B cell (primary cell): Measurements from ENCODE around the gene IRGC. TPM values are rescaled to one million over a fixed set of nuclear protein-coding genes. Genes with fewer than 3 reads are reported as not detected.

Experiments
- ATAC-seq: fragments of 200-7000 bp; cut with Tn5 transposase; one replicate; pipeline ENCODE4 v1.10.0; 2021; ENCODE audit warnings: low read depth, mild to moderate bottlenecking, moderate number of reproducible peaks, moderate library complexity
- CTCF ChIA-PET: fragments of 350-600 bp; sonication (Branson Sonifier 250); formaldehyde crosslinking; loops from one replicate; lab custom pipeline; 2021; ENCODE audit warnings: antibody characterized with exemption, inconsistent platforms; lab: Charles Lee
- POLR2A ChIA-PET: fragments of 350-600 bp; sonication (Branson Sonifier 250); formaldehyde crosslinking; loops from one replicate; lab custom pipeline; 2021; ENCODE audit warnings: antibody characterized with exemption; lab: Charles Lee
- DNase-seq: peaks from one replicate; pipeline ENCODE4 v3.0.0; 2013
- H2AFZ ChIP-seq: 2 replicates; pipeline ENCODE4 v1.6.1; 2012; ENCODE audit warnings: mild to moderate bottlenecking, low read depth, low read length; ENCODE audit not compliant: insufficient read depth, poor library complexity, severe bottlenecking
- H3K27ac ChIP-seq, 2 donors: 1 replicate in 1 of 2; 2 replicates in 1 of 2; pipeline ENCODE4 v1.5.1; 2012 to 2013; ENCODE audit warnings: low read length in 2 of 2, mild to moderate bottlenecking in 2 of 2, moderate library complexity in 1 of 2
- H3K27me3 ChIP-seq, 4 experiments: fragments of 200-600 bp in 1 of 4; sonication (generic) in 1 of 4; replicated peaks in 1 of 4; 1 replicate in 2 of 4; 2 replicates in 2 of 4; pipeline versions ENCODE4 v1.6.1 to v1.7.0; 2013 to 2016; ENCODE audit warnings: low read length in 3 of 4, mild to moderate bottlenecking in 2 of 4, mixed read lengths in 1 of 4, moderate library complexity in 1 of 4; ENCODE audit not compliant: insufficient read depth in 4 of 4, control insufficient read depth in 3 of 4; ENCODE audit errors: control extremely low read depth in 1 of 4
- H3K36me3 ChIP-seq, 2 experiments: replicated peaks in 1 of 2; 1 replicate in 1 of 2; 2 replicates in 1 of 2; pipeline versions ENCODE4 v1.6.1 to v1.7.1; 2013; ENCODE audit warnings: low read length in 1 of 2; ENCODE audit not compliant: insufficient read depth in 2 of 2, control insufficient read depth in 1 of 2; ENCODE audit errors: control extremely low read depth in 1 of 2, extremely low read depth in 1 of 2
- H3K4me1 ChIP-seq, 2 donors: fragments of 200-600 bp in 1 of 2; sonication (generic) in 1 of 2; 1 replicate in 1 of 2; 2 replicates in 1 of 2; pipeline versions ENCODE4 v1.5.1 to v1.6.1; 2013 to 2017; ENCODE audit warnings: low read length in 2 of 2; ENCODE audit not compliant: control insufficient read depth in 2 of 2, insufficient read depth in 2 of 2
- H3K4me2 ChIP-seq: replicated peaks from 2 replicates; pipeline ENCODE3; 2012; ENCODE audit warnings: mild to moderate bottlenecking, low read depth, low read length; ENCODE audit not compliant: poor library complexity, severe bottlenecking
- H3K4me3 ChIP-seq, 5 experiments: fragments of 200-600 bp in 1 of 5; sonication (generic) in 1 of 5; 1 replicate in 3 of 5; 2 replicates in 2 of 5; pipeline versions ENCODE4 v1.5.1 to v1.7.0; 2011 to 2016; ENCODE audit warnings: low read length in 4 of 5, mild to moderate bottlenecking in 4 of 5, low read depth in 2 of 5, control low read depth in 1 of 5, moderate library complexity in 1 of 5; ENCODE audit not compliant: insufficient read depth in 1 of 5; ENCODE audit errors: control extremely low read depth in 1 of 5, extremely low read depth in 1 of 5
- H3K79me2 ChIP-seq: fragments of 200-600 bp; sonication (generic); one replicate; pipeline ENCODE4 v1.6.0; 2016; ENCODE audit warnings: low read length; ENCODE audit not compliant: control insufficient read depth, insufficient read depth
- H3K9ac ChIP-seq: fragments of 200-600 bp; sonication (generic); 2 replicates; pipeline ENCODE4 v1.6.1; 2017; ENCODE audit warnings: mild to moderate bottlenecking, low read length, moderate library complexity
- H3K9me3 ChIP-seq, 3 donors: one replicate each; pipeline versions ENCODE4 v1.6.1 to v1.7.1; 2013; ENCODE audit warnings: low read length in 2 of 3; ENCODE audit not compliant: control insufficient read depth in 2 of 3, insufficient read depth in 1 of 3; ENCODE audit errors: control extremely low read depth in 1 of 3
- H4K20me1 ChIP-seq: 2 replicates; pipeline ENCODE4 v1.6.0; 2012; ENCODE audit warnings: mild to moderate bottlenecking, low read length; ENCODE audit not compliant: insufficient read depth, control insufficient read depth, poor library complexity, severe bottlenecking
- H3K27ac Mint-ChIP-seq: one replicate; pipeline ENCODE4 v1.8.0; 2021; ENCODE audit warnings: mixed read lengths
- H3K27me3 Mint-ChIP-seq: one replicate; pipeline ENCODE4 v1.8.0; 2021; ENCODE audit warnings: mixed read lengths
- H3K4me1 Mint-ChIP-seq: one replicate; pipeline ENCODE4 v1.8.0; 2021; ENCODE audit warnings: mixed read lengths
- H3K4me3 Mint-ChIP-seq: one replicate; pipeline ENCODE4 v1.8.0; 2021; ENCODE audit warnings: mixed read lengths
- H3K9me3 Mint-ChIP-seq: one replicate; pipeline ENCODE4 v1.8.0; 2022; ENCODE audit warnings: mixed read lengths; ENCODE audit not compliant: insufficient read depth
- CTCF ChIP-seq: fragments of 200-600 bp; IDR thresholded peaks from one replicate; pipeline ENCODE4 v1.8.0; 2022; ENCODE audit warnings: antibody characterized with exemption, mild to moderate bottlenecking
- EZH2 ChIP-seq: IDR thresholded peaks from 2 replicates; pipeline ENCODE4 v1.6.1; 2012; ENCODE audit warnings: borderline replicate concordance, low read depth, mild to moderate bottlenecking, moderate library complexity, low read length; ENCODE audit not compliant: insufficient read depth, poor library complexity, severe bottlenecking
- WGBS: methylation state at CpG from one replicate; pipeline ENCODE4 v1.1.5; 2013; ENCODE audit warnings: missing lambda C conversion rate; ENCODE audit not compliant: insufficient coverage; 5-methylcytosine and 5-hydroxymethylcytosine counted together
- intact Hi-C: fragments of 100-400 bp; cut with micrococcal nuclease; formaldehyde crosslinking; loops from one replicate; pipeline ENCODE4 v1.10.0; 2022
- polyA minus RNA-seq: library from RNA; depleted of rRNA, polyadenylated mRNA; stranded (reverse); fragments of >200 nt; gene quantifications from 2 replicates; pipeline ENCODE4 v1.2.3, GENCODE V29; 2012
- polyA plus RNA-seq: library from polyadenylated mRNA; depleted of rRNA; stranded (reverse); fragments of >200 nt; gene quantifications from 2 replicates; pipeline ENCODE4 v1.2.3, GENCODE V29; 2012
- total RNA-seq, 2 donors: library from RNA; stranded (reverse); fragments of 120-200 nt in 1 of 2; gene quantifications; 1 replicate in 1 of 2; 2 replicates in 1 of 2; pipeline versions ENCODE4 v1.2.3 to v1.2.4, GENCODE V29; 2013 to 2022

Gene IRGC
- total RNA-seq (not detected in 2 replicates), polyA plus RNA-seq (not detected in 2 replicates), polyA minus RNA-seq (not detected in 2 replicates)
- total RNA-seq (2013): not detected

GRCh38 chr19:43715776-43716175 is at the start of gene IRGC:
Gene IRGC, plus strand, starts transcription at chr19:43716076. Its CDS starts 2,483 bp downstream, at chr19:43718559.
- TF ChIP-seq CTCF: no peak
- TF ChIP-seq EZH2: no peak
- peaks cover 19% of the 10 kb centered on the region for H3K27me3 Mint-ChIP-seq
- Histone ChIP-seq H3K27ac (no peak within 1 kb of the TSS), H2AFZ (no peak within 1 kb of the TSS), H3K9me3 (no peaks in the 10 kb centered on the region), H3K36me3 (no peaks in the 10 kb centered on the region), H3K79me2 (no peaks in the 10 kb centered on the region), H3K4me1 (no peaks in the 10 kb centered on the region), H3K9ac (no peak within 1 kb of the TSS), H3K4me3 (no peak within 1 kb of the TSS), H3K4me2 (no peak within 1 kb of the TSS), H4K20me1 (no peaks in the 10 kb centered on the region), H3K27me3 (peaks cover 0 to 3% (median 0%) of the 10 kb centered on the region in 4 experiments)
- H3K4me3 Mint-ChIP-seq: no peak within 1 kb of the TSS
- POLR2A ChIA-PET: no interaction called here
- H3K9me3 Mint-ChIP-seq: no peaks in the 10 kb centered on the region
- no peak within 1 kb of the TSS for H3K27ac Mint-ChIP-seq
- ATAC-seq: no peak
- intact Hi-C loops: no loop called here
- CTCF ChIA-PET: no interaction called here
- 71% methylated on average over 3 of the region's 4 CpGs for WGBS
- no peaks in the 10 kb centered on the region for H3K4me1 Mint-ChIP-seq
- DNase-seq: no peak

- peaks cover 35 to 45% of the 10 kb centered on the region in 2 donors for H3K4me1 ChIP-seq
- CTCF ChIA-PET: interaction anchor here (1.0 to 1.3 kb wide), 2 partner anchors 15 to 72 kb away, joined by 3 to 4 read pairs; partner anchors contain the start of gene IRGQ
- H2AFZ ChIP-seq: peak overlapping the region; percentile 34
- POLR2A ChIA-PET: interaction anchor here (0.6 kb wide), 1 partner anchor 47 kb away, joined by 4 read pairs; no protein-coding TSS in a partner anchor
- Mint-ChIP-seq H3K4me1 (peaks cover 37% of the 10 kb centered on the region), H3K27me3 (peaks cover 14% of the 10 kb centered on the region), H3K27ac (no peak overlapping the region), H3K9me3 (no peaks in the 10 kb centered on the region), H3K4me3 (peak overlapping the region; percentile 84)
- peaks cover 0 to 23% (median 0%) of the 10 kb centered on the region in 3 donors for H3K9me3 ChIP-seq
- DNase-seq: no peak
- H3K4me2 ChIP-seq: peak overlapping the region; percentile 99
- no peak for ATAC-seq
- no peaks in the 10 kb centered on the region for H4K20me1 ChIP-seq
- TF ChIP-seq EZH2: no peak
- TF ChIP-seq CTCF: no peak
- peak overlapping the region in 2 of 5 experiments; percentile 59 to 79 for H3K4me3 ChIP-seq
- H3K36me3 ChIP-seq: no peaks in the 10 kb centered on the region
- intact Hi-C loops: no loop called here
- no peaks in the 10 kb centered on the region for H3K79me2 ChIP-seq
- 91% methylated on average over 12 of the region's 26 CpGs for WGBS
- peak overlapping the region; percentile 70 for H3K9ac ChIP-seq
- H3K27me3 ChIP-seq: peaks cover 0 to 27% (median 7%) of the 10 kb centered on the region in 4 experiments
- no peak overlapping the region for H3K27ac ChIP-seq
Measured at GRCh38 chr19:43667126-43667875, 48.6 kb upstream of the IRGC start.
